ENCODE data around the gene ABHD8.

DNA sequence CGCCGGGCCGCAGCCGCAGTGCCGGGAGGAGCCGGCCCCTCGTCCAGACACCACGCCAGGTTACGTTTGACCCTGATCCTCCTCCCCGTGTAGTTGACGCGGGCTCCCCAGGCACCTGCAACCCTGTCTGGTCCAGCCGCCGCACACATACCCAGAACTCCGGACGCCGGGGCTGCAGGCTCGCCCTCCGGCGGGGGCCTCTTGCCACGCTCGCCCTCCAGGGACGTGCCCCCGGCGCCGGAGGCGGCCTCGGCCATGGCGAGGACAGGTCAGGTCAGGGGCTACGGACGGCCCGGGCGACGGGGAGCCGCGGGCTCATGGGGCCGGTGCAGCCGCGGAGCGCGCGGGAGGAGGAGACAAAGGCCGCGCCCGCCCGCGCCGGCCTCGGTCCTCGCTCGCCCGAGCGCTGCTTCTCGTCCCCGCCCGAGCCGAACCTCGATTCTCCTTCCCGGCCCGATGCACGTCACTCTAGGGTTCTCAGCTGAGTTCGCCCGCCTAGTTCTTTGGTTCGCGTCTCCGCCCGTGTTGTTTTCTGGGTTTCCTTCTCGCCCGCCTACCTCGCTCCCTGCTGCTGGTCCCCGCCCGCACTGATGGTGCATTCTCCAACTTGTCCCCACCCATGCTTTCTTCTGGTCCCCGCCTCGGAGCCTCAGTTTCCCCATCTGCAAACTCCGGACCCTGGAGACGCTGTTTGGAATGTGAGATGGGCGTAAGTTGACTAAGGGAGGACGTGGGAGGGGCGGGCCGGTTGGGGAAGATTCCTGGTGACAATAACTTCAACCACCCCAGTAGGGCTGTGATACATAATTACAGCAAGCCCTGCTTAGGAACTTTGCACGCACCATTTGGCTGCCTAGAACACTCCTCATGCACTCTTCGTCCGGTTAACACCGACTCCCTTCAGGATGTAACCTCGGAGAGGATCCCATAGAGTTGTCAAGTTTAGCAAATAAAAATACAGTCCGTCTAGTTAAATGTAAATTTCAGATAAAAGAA lies 31.5 kb upstream of the ABHD8 start, which contains the start of gene ANO8:
- TF ChIP-seq, protein P1, sequence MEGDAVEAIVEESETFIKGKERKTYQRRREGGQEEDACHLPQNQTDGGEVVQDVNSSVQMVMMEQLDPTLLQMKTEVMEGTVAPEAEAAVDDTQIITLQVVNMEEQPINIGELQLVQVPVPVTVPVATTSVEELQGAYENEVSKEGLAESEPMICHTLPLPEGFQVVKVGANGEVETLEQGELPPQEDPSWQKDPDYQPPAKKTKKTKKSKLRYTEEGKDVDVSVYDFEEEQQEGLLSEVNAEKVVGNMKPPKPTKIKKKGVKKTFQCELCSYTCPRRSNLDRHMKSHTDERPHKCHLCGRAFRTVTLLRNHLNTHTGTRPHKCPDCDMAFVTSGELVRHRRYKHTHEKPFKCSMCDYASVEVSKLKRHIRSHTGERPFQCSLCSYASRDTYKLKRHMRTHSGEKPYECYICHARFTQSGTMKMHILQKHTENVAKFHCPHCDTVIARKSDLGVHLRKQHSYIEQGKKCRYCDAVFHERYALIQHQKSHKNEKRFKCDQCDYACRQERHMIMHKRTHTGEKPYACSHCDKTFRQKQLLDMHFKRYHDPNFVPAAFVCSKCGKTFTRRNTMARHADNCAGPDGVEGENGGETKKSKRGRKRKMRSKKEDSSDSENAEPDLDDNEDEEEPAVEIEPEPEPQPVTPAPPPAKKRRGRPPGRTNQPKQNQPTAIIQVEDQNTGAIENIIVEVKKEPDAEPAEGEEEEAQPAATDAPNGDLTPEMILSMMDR (conservative IDR thresholded peaks at IDR 0.05; ENCODE audit: low read depth, low read length): no peak
- TF ChIP-seq CEBPB (IDR thresholded peaks at IDR 0.05; ENCODE audit: low read depth, low read length): no peak
- TF ChIP-seq POLR2A (IDR thresholded peaks at IDR 0.05; ENCODE audit: low read depth, low read length): no peak
- no peak for TF ChIP-seq MAFK (IDR thresholded peaks at IDR 0.05; ENCODE audit: low read depth, low read length)
- no peak for TF ChIP-seq CHD1 (IDR thresholded peaks at IDR 0.05; ENCODE audit: low read depth, low read length)
- TF ChIP-seq, protein P2, sequence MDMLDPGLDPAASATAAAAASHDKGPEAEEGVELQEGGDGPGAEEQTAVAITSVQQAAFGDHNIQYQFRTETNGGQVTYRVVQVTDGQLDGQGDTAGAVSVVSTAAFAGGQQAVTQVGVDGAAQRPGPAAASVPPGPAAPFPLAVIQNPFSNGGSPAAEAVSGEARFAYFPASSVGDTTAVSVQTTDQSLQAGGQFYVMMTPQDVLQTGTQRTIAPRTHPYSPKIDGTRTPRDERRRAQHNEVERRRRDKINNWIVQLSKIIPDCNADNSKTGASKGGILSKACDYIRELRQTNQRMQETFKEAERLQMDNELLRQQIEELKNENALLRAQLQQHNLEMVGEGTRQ (IDR thresholded peaks at IDR 0.05; ENCODE audit: low read depth, low read length): no peak
- TF ChIP-seq RFX5 (IDR thresholded peaks at IDR 0.05; ENCODE audit: low read depth, low read length): no peak
- TF ChIP-seq RAD21 (IDR thresholded peaks at IDR 0.05; ENCODE audit: low read length): no peak
- peak; percentile 66; the same call in 1 of the 2 replicates for TF ChIP-seq MXI1 (IDR thresholded peaks at IDR 0.05; ENCODE audit: borderline replicate concordance, low read depth, low read length)
- TF ChIP-seq RCOR1 (IDR thresholded peaks at IDR 0.05; ENCODE audit: insufficient replicate concordance, low read length): no peak
- no peak for TF ChIP-seq BHLHE40 (IDR thresholded peaks at IDR 0.05; ENCODE audit: low read depth, low read length)

Measured in IMR-90 (cell line).